HG02852 (cell line): ENCODE data around the gene WDFY4.

Experiments
- ATAC-seq: cut with Tn5 transposase; IDR thresholded peaks from one replicate; pipeline ENCODE4 v1.9.1; 2021; ENCODE audit warnings: mild to moderate bottlenecking, moderate library complexity; ENCODE audit not compliant: unreplicated experiment

Gene WDFY4

GRCh38 chr10:48895803-48896195 is 211.1 kb downstream of the WDFY4 start:
- ATAC-seq: no peak

DNA sequence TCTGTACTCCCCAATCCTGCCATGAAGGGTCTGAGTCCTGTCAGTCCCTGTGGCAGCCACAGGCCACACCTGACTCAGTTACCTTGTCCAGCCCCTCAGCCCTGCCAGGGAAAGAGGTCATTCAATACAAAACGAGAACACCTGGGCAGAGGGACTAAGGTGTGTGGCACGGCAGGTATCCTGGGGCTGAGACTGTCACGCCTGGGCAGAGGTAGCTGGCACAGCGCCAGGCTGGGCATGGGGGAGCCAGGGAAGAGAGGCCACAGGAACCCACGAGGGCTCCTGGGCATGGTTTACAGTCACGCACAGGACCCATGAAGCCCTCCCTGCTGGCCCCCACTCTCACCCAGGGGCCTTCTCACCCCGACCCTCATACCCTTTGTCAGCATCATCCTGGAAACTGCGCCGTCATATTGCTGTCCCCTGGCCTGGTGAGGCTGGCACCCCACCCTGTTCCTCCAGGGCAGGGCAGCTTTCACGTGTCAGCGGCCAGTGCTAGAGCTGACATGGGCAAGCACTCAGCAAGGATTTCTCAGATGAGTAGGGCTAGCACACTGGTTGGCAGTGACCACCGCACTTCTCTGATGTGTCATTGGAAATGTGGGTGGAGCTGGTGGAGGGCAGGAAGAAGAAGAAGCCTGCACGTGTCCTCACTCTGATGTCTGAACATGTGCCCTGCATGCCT is 212.2 kb downstream of the WDFY4 start:
- no peak for ATAC-seq

GRCh38 chr10:48897441-48897790 is 212.7 kb downstream of the WDFY4 start:
- ATAC-seq: no peak

GRCh38 chr10:48898426-48898825 is 213.8 kb downstream of the WDFY4 start:
- ATAC-seq: no peak

DNA sequence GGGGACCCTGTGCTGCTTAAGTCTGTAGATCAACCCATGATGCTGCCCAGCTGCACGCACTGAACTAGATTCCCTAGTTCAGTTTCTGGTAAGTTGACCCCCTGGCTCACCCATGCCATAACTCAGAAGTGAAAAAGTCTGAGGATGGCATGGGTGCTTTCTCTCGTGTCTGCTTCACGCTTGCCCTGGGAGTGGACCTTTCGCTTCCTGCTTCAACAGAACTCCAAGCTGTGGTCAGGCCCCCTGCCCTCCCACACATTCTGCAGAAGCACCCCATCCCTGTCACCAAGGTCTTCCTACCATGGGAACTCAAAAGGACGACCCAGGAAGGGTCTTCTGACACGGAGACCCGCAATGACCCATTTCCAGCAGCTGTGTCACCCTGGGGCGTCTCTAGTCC is 215.1 kb downstream of the WDFY4 start:
- ATAC-seq: no peak

GRCh38 chr10:48900371-48900801 is 215.7 kb downstream of the WDFY4 start:
- no peak for ATAC-seq

DNA sequence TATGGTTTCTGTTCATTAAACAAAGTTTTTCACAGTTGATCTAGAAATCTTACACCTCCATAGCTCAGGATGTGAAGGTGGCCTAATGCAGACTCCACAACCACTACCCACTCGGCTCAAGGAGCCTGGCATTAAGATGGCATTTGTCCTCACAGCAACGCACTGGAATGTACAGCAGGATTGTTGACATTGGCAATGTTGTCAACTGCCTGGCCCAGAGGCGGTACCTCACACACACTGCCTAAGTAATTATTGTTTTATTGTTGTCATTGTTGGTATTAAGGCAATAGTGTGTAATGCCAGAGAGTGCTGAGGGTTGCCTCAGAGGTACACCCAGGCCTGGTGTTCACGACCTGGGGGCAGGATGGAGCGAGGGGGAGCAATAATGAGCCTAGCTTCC is 216.6 kb downstream of the WDFY4 start:
- ATAC-seq: no peak

- ATAC-seq: no peak
Measured at GRCh38 chr10:48902096-48902495, 217.4 kb downstream of the WDFY4 start.

- no peak for ATAC-seq
Measured at GRCh38 chr10:48903151-48903550, 218.5 kb downstream of the WDFY4 start.

- no peak for ATAC-seq
Measured at GRCh38 chr10:48904861-48905260, 220.2 kb downstream of the WDFY4 start.

GRCh38 chr10:48905311-48905710 is 220.6 kb downstream of the WDFY4 start:
- no peak for ATAC-seq

GRCh38 chr10:48906841-48907240 is 222.2 kb downstream of the WDFY4 start:
- no peak for ATAC-seq

DNA sequence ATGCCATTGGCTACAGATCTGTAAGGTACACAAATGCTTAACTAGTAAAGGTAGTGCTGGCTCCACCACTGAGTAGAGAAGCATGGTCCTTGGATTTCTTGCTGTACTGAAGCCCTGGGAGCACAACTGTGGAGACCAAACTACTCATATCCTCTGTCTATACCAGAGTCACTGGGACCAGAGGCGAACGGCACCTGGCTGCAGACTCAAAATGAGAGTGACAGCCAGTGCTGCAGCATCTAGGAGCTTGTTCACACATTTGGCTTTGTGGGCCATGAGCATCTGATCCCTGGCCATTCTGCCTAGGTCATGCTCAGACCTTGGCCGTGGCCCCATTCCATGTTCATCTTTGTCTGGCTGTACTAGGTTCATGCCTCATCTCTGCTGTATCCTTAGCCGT is 223.1 kb downstream of the WDFY4 start:
- ATAC-seq: no peak

DNA sequence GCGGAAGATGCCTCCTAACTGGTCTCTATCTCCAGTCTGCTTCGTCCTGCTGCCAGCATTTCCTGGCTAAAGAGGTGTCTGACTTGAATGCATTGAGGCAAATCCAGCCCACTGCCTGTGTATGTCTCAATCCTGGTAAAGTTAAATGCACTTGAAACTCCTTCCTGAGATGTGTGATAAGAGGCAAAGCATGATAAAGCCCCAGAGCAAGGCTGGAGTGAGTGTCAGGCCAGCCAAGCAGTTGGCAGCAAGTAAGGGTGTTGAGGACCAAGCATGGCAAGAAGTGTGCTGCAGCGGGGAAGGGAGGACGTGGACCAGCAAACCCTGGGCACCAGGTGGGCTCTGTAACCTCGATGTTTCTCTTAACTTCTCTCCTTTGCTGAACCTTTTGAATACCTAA is 225.9 kb downstream of the WDFY4 start:
- no peak for ATAC-seq

GRCh38 chr10:48913674-48914073 is 229.0 kb downstream of the WDFY4 start:
- no peak for ATAC-seq

GRCh38 chr10:48923748-48924147 is 239.1 kb downstream of the WDFY4 start:
- no peak for ATAC-seq

GRCh38 chr10:48924988-48925387 is 240.3 kb downstream of the WDFY4 start:
- ATAC-seq: no peak

GRCh38 chr10:48926255-48926654 is 241.6 kb downstream of the WDFY4 start:
- no peak for ATAC-seq

DNA sequence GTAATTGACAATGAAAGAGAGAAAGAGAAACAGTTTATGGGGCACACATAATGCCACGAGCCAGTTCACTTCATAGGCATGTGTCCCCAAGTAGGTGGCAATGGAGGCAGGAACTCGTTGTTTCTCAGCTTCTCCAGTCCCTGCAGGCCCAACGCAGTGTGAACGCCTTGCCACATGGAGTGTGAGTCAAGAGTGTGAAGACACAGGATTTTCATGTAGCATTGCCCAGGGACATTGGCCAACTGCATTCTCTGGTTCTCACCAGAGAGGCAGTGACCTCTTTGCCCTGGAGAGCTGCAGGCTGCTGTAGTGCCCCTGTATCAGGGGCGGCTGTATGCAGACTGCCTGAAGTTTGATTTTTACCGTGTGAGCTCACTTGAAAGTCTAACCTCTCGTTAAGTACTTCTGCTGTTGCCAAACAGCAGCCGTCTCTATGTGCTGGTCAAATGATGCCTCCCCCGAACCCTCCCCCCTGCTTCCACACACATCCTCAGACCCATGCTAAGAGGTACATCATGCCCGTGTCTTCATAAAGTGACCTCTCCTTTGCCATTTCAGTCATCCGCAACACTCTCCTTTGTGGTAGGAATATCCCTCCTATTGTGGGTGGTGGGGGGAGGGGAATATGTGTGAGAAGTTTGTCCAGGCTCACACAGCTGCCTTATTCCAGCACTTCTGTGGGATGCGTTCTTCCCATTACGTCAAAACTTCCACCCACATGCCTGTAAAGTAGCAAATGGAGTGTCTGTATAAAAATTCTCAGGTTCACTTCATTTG is 242.3 kb downstream of the WDFY4 start:
- ATAC-seq: no peak

GRCh38 chr10:48929413-48929990 is 244.8 kb downstream of the WDFY4 start:
- ATAC-seq: no peak

GRCh38 chr10:48931188-48931587 is 246.5 kb downstream of the WDFY4 start:
- ATAC-seq: no peak
